Measurements from ENCODE around the gene TMEM178B.
"Not testable (repeated sequence)": the region's sequence is repeated elsewhere in the genome, so short reads cannot be mapped to it uniquely, and the experiment has no call there.

Gene TMEM178B

DNA sequence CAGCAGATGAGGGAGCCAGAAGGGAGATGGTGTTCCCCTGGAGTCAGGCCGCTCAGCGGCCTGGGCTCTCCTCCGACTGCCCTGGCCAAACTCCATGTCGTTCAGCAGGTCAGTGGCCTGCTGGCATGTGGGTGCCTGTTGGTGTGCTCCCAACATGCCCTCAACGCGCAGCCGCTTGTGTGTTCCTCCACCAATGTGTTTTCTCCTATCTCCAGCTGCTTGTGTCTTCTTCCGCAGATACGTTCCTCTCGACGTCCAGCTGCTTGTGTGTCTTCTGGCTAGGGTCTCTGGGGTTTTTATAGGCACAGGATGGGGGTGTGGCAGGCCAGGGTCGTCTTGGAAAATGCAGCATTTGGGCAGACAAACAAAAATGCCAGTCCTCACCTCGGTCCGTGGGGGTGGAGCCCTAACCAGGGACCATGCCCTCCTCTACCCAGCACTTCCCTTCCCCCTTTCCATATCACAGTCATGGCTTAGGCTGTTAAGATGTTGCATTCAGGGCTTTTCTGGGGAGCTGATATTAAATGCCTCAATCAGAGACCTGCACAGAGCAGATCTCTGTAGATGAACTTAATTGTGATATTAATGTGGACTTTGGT lies 111.6 kb downstream of the TMEM178B start:
- no peak for DNase-seq

DNA sequence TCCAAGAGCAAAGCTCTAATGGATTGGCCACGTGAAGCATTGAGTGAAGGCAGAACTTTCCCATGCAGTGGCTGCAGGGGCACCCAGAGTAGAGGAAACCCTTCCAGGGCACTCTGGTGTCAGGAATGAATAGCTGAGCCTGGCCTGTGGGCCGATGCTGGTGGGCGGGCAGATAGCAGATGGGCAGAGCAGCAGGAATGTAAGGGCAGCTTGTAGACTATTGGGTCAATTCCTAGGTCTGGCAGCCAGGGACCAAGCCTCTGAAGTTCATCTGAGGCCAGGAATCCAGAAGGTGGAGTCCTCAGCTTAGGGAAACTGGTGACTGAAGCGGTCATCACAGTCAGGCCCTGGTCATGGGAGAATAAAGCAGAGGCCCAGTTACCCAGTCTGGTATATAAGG lies 115.4 kb downstream of the TMEM178B start:
- no peak for DNase-seq

DNA sequence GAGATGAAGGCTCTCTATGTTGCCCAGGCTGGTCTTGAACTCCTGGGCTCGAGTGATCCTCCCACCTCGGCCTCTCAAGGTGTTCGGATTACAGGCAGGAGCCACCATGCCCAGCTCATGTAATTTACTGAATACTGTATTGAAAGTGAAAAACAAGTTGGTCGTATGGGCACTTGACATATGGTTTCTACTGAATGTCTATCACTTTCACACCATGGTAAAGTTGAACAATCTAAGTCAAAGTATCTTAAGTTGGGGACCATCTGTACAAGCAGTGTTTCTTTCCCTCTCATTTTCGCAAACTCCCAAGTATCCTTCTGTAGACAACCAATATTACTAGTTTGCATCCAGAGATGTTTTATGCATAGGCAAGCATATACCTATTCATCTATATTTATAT lies 116.6 kb downstream of the TMEM178B start:
- no peak for DNase-seq

DNA sequence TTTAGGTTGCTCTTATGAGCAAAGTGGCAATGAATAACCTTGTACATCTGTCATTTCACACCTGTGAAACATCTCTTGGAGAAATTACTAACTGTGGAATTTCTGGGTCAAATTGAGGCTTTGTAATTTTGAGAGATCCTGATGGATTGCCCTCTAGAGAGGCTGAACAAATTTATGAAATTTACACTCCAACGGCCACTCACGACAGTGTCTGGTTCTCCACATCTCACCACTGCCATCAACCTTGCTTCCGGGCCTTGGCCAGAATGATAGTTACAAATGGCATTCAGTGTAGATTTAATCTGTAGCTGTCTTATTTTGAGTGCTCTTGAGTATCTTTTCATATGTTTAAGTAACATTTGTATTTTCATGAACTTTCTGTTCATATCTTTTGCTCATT lies 117.4 kb downstream of the TMEM178B start:
- no peak for DNase-seq

DNA sequence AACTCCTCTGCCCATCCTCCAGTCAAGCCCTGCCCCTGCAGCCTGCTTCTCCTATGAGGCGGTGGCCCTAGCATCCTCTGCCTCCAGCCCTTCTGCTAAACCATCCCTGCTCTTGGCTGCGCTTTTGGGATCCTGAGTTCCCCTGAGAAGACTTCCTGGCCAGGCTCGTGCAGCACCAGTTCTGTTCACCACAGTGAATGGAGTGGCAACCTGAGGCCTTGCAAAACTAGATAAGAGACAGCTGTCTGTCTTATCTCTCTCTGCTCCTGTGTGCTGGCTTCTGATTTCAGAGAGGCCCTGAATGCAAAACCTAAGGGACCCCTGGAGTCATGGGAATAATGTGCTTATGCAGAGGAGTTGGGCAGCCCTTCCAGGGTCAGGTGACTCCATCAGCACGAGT lies 119.2 kb downstream of the TMEM178B start:
- no peak for DNase-seq

DNA sequence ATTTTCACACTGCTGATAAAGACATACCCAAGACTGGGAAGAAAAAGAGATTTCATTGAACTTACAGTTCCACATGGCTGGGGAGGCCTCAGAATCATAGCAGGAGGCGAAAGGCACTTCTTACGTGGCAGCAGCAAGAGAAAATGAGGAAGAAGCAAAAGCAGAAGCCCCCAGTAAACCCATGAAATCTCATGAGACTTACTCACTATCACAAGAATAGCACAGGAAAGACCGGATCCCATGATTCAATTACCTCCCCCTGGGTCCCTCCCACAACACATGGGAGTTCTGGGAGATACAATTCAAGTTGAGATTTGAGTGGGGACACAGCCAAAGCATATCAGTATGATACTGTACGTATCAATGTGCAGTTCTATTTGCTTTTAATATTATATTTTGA lies 121.9 kb downstream of the TMEM178B start:
- DNase-seq = not testable (repeated sequence)

DNA sequence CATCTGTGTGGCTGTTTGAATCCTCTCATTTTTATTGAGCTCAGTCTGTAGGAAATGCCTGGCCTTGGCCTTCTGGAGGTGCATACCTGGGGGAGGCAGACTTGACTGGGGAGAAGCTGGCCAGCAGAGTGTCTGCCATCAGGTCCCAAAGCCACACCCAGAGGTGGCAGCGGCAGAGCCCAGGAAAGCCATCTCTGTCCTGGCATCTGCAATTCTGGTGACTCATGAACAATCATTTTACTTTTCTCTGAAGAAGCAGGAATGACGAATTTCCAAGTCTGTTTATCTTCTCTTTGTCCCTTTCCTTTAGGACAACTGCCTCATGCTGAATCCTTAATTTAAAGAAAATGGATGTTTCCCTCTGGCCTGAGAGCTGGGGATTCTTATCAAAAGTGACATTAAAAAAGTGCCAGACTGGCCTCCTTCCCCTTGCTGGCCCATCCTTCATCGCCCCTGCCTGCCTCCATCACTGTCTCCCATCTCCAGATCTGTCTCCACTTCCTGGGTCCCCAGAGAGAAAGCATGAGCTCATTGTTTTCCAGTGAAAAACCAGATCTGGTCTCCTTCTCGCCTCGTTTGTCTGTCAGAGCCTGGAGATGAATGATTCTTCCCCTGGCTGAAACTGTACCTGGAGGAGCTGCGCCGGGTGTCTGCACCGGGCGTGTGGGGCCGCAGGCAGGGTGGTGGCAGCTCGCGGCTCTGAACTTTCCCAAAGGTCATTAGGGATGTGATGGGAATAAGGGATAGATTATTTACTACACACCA lies 124.5 kb downstream of the TMEM178B start:
- DNase-seq = no peak

DNA sequence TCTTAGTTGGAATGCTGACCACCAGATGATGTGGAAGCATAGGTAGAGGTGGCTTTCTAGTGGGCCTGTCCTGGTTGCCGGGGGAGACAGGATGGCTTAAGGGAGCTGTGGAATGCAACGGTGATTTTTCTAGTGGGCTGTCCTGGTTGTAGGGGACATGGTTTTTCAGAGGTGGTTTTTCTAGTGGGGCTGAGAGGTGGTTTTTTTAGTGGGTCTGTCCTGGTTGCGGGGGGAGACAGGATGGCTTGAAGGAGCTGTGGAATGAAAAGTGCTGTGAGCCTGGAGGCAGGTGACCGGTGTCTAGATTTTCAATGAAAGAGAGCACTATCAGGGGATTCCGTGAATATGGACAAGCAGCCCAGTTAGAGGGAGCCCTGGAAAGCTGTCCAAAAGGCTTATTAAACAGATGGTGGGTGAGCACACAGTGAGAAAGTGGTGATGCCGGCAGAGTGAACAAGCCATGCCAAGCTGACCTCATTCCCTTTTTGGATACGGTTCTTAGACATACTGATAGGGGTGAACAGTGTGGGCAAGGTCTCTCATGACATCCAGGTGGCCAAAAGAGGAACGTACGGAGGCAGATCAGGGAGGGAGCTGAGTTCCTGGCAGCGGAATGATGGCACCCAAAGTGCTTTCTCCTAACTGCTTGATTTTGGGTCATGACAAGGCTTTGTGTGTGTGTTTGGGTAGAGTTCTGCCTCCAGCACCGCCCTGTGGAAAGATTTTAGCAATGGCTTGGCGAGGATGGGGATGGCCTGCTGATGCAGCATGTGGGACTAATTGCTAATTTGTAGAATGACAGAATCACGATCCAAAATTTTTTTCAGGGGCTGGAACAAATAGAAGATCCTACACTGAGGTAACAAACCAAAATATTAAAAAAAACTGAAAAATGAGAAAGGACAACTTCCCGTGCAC lies 126.6 kb downstream of the TMEM178B start:
- no peak for DNase-seq

DNA sequence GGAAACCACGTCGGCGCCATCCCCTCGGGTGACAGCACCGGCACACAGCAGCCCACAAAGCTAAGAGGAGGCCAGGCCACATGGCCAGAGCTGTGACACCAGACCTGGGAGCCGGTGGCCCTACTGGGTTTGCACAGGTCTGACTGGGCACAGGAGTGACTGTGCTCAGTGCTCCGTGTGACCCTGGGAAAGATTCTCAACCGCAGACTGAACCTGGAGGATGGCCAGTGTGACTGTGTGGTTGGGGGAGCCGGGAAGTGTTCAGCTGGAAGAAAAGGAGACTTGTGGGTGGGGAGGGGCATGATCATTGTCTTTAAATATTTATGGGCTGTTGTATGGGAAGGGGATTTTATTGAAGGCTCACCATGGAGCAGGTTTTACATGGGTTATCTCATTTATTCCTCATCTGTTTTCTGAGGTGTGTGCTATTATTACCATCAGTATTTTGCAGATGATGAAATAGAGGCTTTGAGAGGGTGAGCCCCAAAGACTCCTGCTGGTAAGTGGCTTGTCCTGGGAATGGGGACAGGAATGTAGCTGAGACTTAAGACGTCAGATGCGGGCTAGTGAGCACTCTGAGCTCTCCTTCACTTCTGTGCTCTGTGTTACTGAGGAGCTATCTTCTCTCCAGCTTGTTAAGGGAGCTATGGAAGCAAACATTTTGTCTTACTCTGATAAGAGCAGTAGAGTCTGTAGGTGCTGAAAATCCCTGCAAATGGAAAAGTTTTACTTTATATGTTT lies 127.5 kb downstream of the TMEM178B start:
- DNase-seq = no peak

DNA sequence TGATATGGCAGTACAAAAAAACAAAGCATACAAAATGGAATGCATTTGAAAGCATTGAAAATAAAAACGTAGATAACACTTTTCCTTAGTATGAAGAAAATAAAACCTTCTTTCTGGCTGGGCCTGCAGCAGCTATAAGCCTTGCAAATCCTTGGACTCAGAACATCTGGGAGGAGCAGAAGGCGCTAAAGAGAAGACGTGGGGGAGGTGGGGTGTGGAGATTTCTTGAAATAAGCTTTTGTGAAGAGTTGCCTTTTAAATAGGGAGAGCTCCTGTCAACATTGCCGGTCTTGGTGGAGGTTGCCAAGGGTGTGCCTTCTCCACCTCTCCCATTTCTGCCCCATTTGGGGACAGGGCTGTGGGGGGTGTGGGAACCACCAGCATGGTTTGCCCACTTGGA lies 128.7 kb downstream of the TMEM178B start:
- no peak for DNase-seq

DNA sequence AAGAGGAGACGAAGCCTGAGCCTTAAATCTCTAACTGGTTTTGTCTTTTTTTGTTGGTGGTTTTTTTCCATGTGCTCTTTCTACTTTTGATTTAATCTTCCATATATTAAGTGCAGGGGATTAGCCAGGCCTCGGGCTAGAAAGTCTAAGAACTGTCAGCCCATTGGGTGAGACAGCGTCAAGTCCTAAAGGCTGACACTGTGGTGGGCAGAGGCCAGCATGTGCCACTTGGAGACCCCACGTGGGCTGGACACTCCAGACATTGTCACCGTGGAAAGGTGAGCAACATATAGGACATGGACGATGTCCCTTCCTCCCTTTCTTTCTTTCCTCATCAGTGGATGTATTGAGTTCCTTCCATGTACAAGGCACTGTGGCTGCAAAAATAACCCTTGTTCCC lies 129.3 kb downstream of the TMEM178B start:
- DNase-seq = no peak

DNA sequence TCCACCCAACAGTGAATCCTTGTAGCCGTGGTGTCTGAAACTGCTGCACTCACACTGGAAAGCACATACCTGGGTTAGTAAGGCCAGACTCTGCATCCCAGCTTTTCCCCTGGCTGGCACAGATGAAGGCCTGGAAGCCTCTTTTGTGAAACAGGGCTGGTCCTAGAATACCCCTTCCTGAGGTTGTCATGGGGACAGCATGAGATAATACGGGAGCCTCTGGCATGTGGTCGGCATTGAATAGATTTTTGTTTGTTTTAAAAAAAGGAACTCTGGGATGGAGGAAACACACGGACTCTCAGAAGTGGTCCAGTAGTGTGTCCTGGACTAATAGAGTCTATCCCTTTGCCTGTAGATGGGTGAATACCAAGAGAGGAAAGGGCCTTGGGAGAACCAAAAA lies 129.7 kb downstream of the TMEM178B start:
- no peak for DNase-seq

DNA sequence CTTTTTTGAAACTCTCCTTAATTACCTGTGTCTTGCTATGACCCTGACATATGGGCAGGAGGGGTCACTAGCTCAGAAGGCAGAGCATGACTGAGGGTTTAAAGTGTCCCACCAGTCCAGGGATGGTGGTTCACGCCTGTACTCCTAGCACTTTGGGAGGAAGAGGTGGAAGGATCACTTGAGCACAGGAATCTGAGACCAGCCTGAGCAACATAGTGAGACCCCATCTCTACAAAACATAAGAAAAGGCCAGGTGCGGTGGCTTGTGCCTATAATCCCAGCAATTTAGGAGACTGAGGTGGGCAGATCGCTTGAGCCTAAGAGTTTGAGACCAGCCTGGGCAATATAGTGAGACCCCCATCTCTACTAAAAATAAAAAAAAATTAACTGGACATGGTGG lies 133.8 kb downstream of the TMEM178B start:
- no peak for DNase-seq

DNA sequence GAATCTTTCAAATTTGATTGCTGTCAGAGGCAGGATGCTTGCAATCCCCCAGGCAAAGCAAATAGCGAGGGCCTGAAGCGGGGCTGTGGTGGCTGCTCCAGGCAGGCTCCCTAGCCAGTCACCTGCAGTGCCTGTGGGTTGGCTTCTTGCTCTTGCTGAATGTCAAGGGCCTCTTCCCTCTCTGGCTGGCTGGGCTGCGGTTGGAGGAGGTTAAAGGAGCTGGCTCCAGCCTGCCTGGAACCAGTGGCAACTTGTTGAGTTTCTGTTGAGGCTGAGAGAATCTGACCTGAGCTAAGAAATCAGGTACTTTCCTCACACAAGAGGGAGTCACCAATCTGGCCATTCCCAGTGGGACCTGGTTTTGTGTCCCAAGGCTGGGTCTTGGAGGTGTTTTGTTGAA lies 134.7 kb downstream of the TMEM178B start:
- DNase-seq = no peak

DNA sequence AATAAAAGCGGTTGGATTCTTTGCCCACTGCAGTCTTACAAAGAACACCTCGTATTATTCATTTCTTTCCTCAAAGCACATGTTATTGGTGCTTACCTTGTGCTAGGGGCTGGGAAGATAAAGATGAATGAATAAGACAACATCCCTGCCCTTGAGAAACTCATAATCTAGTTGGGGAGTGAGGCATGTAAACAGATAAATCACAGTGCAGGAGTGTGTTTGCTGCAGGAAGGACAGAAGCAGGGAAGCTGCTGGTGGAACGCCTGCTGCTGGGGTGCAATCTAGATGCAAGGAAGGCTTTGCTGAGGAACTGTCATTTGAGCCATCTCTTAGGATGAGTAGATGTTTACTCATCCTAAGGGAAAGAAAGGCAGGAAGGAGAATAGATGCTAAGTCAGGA lies 135.6 kb downstream of the TMEM178B start:
- no peak for DNase-seq

DNA sequence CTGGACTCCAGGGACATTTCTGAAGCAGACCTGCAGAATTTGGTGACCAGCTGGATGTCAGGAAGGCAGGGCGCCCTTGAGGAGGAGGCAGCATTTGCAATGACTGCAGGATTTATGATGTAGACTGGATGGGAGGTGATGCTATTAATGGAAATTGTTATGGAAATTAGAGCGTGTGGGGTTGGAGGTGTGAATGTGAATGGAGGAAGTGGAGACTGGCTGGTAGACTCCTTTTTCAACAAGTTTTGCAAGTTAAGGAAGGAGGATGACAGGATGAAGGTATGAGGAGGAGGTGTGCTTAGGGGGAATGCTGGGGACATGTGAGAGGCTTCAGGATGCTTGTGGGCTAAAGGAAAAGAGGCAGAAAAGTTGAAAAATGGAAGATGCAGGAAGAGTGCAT lies 137.0 kb downstream of the TMEM178B start:
- no peak for DNase-seq

DNA sequence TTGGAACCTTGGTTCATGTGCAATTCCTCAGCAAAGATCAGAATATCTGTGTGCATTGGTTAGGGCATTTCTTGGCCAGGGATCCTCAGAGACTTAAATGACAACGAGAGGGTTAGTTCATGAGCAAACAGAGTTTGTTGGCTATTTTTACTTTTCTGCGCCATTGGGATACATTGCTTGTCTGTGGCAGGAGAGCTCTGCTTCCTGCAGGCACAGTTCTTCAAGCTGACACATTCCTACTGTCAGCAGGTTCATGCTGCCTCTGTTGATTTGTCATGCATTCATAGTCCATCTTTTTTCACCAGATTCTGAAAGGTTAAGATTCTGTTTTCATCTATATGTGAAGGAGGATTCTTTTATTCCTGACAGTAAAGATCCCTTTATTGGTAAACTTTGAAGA lies 139.4 kb downstream of the TMEM178B start:
- no peak for DNase-seq

DNA sequence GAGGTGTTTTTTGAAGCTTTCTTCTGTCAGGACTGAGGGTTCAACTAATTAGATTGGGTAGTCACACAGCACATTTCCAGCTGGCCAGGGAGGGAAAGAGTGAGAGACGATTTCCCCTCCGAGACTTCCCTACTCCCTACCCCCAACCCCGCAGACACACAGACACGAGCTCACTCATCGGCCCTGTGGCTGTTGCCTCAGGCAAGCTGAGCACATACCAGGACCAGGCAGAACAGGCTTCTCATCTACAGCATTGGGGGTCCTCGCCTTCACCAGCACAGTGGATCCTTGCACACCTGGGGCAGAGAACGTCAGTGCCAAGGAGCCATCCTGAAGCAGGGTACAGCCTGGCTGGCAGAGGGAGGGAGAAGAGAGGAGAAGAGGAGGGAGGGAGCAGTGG lies 144.1 kb downstream of the TMEM178B start:
- no peak for DNase-seq

DNA sequence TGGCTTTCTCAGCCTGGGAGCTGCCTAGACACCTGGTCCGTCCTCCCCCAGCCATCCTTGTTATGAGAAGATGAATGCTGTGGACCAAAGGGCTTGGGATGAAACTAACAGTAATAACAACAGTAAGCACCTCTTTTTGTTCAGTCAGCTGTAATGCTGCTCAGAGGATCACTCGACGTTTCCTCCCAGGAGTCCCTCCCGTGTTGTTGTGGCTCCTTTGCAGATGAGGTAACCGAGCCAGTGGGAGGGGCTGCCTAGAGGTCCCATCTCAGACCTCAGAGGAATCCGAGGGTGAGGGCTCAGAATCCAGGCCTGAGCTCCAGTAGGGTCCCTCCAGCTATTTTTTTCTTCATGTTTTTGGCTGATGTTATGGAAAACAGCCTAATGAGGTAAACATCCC lies 145.1 kb downstream of the TMEM178B start:
- no peak for DNase-seq

DNA sequence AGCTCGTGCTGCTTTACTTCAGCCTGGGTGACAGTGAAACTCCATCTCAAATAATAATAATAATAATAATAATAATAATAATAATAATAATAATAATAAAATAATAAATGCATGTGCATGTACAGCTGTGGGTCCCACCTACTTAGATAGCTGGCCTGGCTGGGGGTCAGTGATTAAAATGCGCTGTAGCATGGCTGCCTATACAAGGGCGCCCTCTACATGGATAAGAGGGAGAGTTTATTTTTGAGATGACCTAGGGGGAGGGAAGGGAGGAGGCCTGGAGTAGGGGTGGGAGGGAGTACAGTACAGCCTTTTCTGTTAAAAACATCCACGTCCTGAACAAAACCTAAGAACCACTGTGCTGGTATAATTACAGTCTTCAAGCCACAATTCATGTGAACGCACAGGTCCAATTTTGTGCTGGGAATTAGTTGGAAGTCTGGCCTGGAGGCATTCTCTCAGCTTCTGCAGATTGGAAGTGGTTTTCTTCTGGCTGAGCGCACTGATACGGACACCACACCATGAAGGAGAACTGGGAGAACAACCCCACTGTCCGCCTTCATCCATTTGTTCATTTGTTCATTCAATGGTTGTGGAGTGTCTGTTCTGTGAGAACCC lies 146.5 kb downstream of the TMEM178B start:
- DNase-seq = no peak

DNA sequence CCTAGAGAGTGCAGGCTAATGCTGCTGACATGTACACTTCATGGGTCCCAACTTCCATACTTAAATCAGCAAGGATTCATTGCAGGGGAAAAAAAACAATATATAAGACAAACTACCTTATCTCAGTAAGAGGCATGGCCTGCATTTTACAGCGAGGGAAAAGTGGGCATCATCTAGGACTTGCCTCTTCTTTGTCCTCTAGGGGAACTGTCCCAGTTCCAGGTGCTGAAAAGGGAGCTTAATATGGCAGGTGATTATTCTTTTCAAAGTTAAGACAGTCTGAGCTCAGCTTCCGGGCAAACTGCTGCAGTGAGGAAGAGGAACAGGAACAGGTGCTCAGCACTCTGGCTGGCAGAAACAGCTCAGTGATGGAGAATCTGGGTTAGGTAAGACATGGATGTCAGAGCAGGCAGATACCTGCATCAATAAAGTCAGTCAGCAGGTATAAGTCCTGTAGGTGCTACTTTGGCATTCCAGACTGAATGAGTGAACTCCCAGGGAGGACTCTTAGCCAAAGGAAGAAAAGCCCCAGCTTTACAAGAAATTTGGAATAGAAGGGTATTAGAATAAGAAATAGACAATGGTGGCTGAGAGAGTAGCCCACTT lies 147.2 kb downstream of the TMEM178B start:
- DNase-seq = no peak
